GM23338 (cell line): ENCODE data around the gene REXO5. TPM values are rescaled to one million over a fixed set of nuclear protein-coding genes. Genes with fewer than 3 reads are reported as not detected.

Experiments used
- ATAC-seq: fragments of 200-7000 bp; cut with Tn5 transposase; 3 replicates; pipeline ENCODE4 v1.9.1; 2020
- DNase-seq: peaks from one replicate; pipeline ENCODE4 v3.0.0-alpha.2; 2015; ENCODE audit warnings: low spot score
- H2AFZ ChIP-seq: fragments of 200-600 bp; sonication (generic); 2 replicates; pipeline ENCODE4 v1.8.0; 2016; ENCODE audit warnings: antibody characterized with exemption, mild to moderate bottlenecking, moderate library complexity
- H3F3A ChIP-seq: fragments of 200-600 bp; sonication (generic); replicated peaks from 2 replicates; pipeline ENCODE4 v1.8.0; 2017; ENCODE audit warnings: antibody characterized with exemption, mixed run types, low read depth
- H3K27ac ChIP-seq: fragments of 200-600 bp; sonication (generic); 2 replicates; pipeline ENCODE4 v1.6.1; 2016; ENCODE audit warnings: low read depth
- H3K27me3 ChIP-seq: fragments of 200-600 bp; sonication (generic); 2 replicates; pipeline ENCODE4 v1.8.0; 2016; ENCODE audit warnings: mild to moderate bottlenecking, mixed run types, moderate library complexity; ENCODE audit not compliant: insufficient read depth
- H3K36me3 ChIP-seq: fragments of 200-600 bp; sonication (generic); 2 replicates; pipeline ENCODE4 v1.8.0; 2016; ENCODE audit warnings: mild to moderate bottlenecking; ENCODE audit not compliant: insufficient read depth
- H3K4me1 ChIP-seq: fragments of 200-600 bp; sonication (generic); 2 replicates; pipeline ENCODE4 v1.8.0; 2016; ENCODE audit warnings: mild to moderate bottlenecking, moderate library complexity; ENCODE audit not compliant: insufficient read depth
- H3K4me2 ChIP-seq: fragments of 200-600 bp; sonication (generic); 2 replicates; pipeline ENCODE4 v1.7.1; 2017; ENCODE audit warnings: mixed run types
- H3K4me3 ChIP-seq: fragments of 200-600 bp; sonication (generic); 2 replicates; pipeline ENCODE4 v1.6.1; 2016; ENCODE audit warnings: mixed run types
- H3K79me2 ChIP-seq: fragments of 200-600 bp; sonication (generic); replicated peaks from 2 replicates; pipeline ENCODE4 v1.8.0; 2017; ENCODE audit warnings: mild to moderate bottlenecking; ENCODE audit not compliant: insufficient read depth
- H3K9me2 ChIP-seq: fragments of 200-600 bp; sonication (generic); 2 replicates; pipeline ENCODE4 v1.8.0; 2017; ENCODE audit not compliant: insufficient read depth
- H4K20me1 ChIP-seq: fragments of 200-600 bp; sonication (generic); replicated peaks from 2 replicates; pipeline ENCODE4 v1.8.0; 2017; ENCODE audit warnings: mild to moderate bottlenecking; ENCODE audit not compliant: insufficient read depth
- H3K27ac Mint-ChIP-seq: 2 replicates; pipeline ENCODE4 v1.8.0; 2020; ENCODE audit warnings: inconsistent platforms, mild to moderate bottlenecking, moderate library complexity, mixed read lengths
- H3K27me3 Mint-ChIP-seq: 3 replicates; pipeline ENCODE4 v1.8.0; 2022; ENCODE audit warnings: low read depth, mild to moderate bottlenecking, moderate library complexity, mixed read lengths, inconsistent platforms; ENCODE audit not compliant: insufficient read depth, poor library complexity
- H3K36me3 Mint-ChIP-seq: 3 replicates; pipeline ENCODE4 v1.8.0; 2021; ENCODE audit warnings: low read depth, mild to moderate bottlenecking, inconsistent platforms, moderate library complexity, mixed read lengths
- H3K4me1 Mint-ChIP-seq: 3 replicates; pipeline ENCODE4 v1.8.0; 2020; ENCODE audit warnings: mild to moderate bottlenecking, inconsistent platforms, mixed read lengths
- H3K4me3 Mint-ChIP-seq: 3 replicates; pipeline ENCODE4 v1.8.0; 2021; ENCODE audit warnings: moderate library complexity, mild to moderate bottlenecking, inconsistent platforms, mixed read lengths
- H3K9me3 Mint-ChIP-seq: 3 replicates; pipeline ENCODE4 v1.8.0; 2020; ENCODE audit warnings: moderate library complexity, mild to moderate bottlenecking, inconsistent platforms, mixed read lengths
- CREB1 ChIP-seq: fragments of 250-450 bp; sonication (Bioruptor Pico); IDR thresholded peaks from 2 replicates; pipeline ENCODE4 v1.5.0; 2020; ENCODE audit warnings: low read depth, mild to moderate bottlenecking, moderate library complexity
- EZH2 ChIP-seq: fragments of 200-600 bp; sonication (generic); IDR thresholded peaks from one replicate; pipeline ENCODE4 v1.8.0; 2017; ENCODE audit warnings: antibody characterized with exemption, mild to moderate bottlenecking, low read depth; ENCODE audit not compliant: unreplicated experiment
- EZH2phosphoT487 ChIP-seq: fragments of 200-600 bp; sonication (generic); IDR thresholded peaks from one replicate; pipeline ENCODE4 v1.8.1; 2018; ENCODE audit warnings: antibody characterized with exemption; ENCODE audit not compliant: unreplicated experiment
- JUNB ChIP-seq: IDR thresholded peaks from one replicate; pipeline ENCODE4 v1.6.1; 2016; ENCODE audit warnings: antibody characterized with exemption; ENCODE audit not compliant: unreplicated experiment
- NANOG ChIP-seq: IDR thresholded peaks from 2 replicates; pipeline ENCODE4 v1.6.1; 2016; ENCODE audit warnings: antibody characterized with exemption, borderline replicate concordance
- POLR2AphosphoS5 ChIP-seq: IDR thresholded peaks from 2 replicates; pipeline ENCODE4 v1.6.1; 2016; ENCODE audit warnings: antibody characterized with exemption, low read depth
- STAT1 ChIP-seq: IDR thresholded peaks from one replicate; pipeline ENCODE4 v1.6.1; 2016; ENCODE audit warnings: antibody characterized with exemption; ENCODE audit not compliant: unreplicated experiment
- ZNF114 ChIP-seq: fragments of 250-450 bp; sonication (Bioruptor Pico); IDR thresholded peaks from 2 replicates; pipeline ENCODE4 v1.5.0; 2020; ENCODE audit warnings: mild to moderate bottlenecking, moderate library complexity
- polyA plus RNA-seq: library from polyadenylated mRNA; unstranded; fragments of >200 nt; fragmentation: Nextera tagmentation; extraction: Ambion mirVana; gene quantifications from 2 replicates; pipeline ENCODE4 v1.2.1, GENCODE V29; 2016
- total RNA-seq: library from RNA; depleted of rRNA; stranded (reverse); fragments of >200 nt; shearing (Covaris generic); gene quantifications from 2 replicates; pipeline ENCODE4 v1.2.3, GENCODE V29; 2014
- TF ChIP-seq, protein P1 (sequence below): IDR thresholded peaks from one replicate; pipeline ENCODE4 v1.6.1; 2018; ENCODE audit warnings: antibody characterized with exemption; ENCODE audit not compliant: unreplicated experiment
- TF ChIP-seq, protein P2 (sequence below): fragments of 250-450 bp; sonication (Bioruptor Pico); IDR thresholded peaks from 2 replicates; pipeline ENCODE4 v1.5.0; 2020; ENCODE audit warnings: mild to moderate bottlenecking, moderate library complexity

Gene REXO5
- total and polyA plus RNA-seq, 2 experiments from 2014 or later = 6.5 to 6.9 TPM

DNA sequence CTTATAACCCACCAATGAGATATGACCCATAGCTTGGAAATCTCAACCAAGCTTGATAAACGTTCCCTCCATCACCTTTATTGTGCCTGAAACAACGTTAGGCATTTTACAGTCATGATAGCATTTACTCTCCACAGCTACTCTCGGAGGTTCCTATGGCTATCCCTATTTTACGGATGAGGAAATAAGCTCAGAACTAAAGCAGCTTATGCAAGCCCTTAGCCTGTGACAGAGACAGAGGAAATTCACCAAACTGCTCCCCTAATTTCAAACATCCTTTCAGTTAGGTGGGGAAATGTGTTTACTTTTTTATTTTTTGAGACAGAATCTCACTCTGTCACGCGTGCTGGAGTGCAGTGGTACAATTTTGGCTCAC is 75.2 kb downstream of the REXO5 start:
- Mint-ChIP-seq H3K4me3 (no peak overlapping the region), H3K27ac (peak overlapping the region; percentile 24; the same call in 1 of the 2 replicates), H3K4me1 (peaks cover 21% of the 10 kb centered on the region; the same call in 2 of the 3 replicates), H3K27me3 (peaks cover 3% of the 10 kb centered on the region), H3K36me3 (peaks cover 3% of the 10 kb centered on the region; the same call in 1 of the 3 replicates), H3K9me3 (no peaks in the 10 kb centered on the region)
- H3K4me2 ChIP-seq = no peak overlapping the region
- TF ChIP-seq POLR2AphosphoS5 (no peak), STAT1 (no peak), JUNB (no peak)
- H3K4me1 ChIP-seq = peaks cover 21% of the 10 kb centered on the region
- H3K36me3 ChIP-seq = no peaks in the 10 kb centered on the region
- peaks cover 97% of the 10 kb centered on the region for H3K79me2 ChIP-seq
- H3K4me3 ChIP-seq = no peak overlapping the region
- no peaks in the 10 kb centered on the region for H3F3A ChIP-seq
- H3K27ac ChIP-seq = no peak overlapping the region
- no peaks in the 10 kb centered on the region for H3K9me2 ChIP-seq
- no peaks in the 10 kb centered on the region; the same call in 1 of the 2 replicates for H4K20me1 ChIP-seq
- no peaks in the 10 kb centered on the region for H3K27me3 ChIP-seq
- no peak; the same call in 2 of the 3 replicates for ATAC-seq
- H2AFZ ChIP-seq = no peak overlapping the region
- DNase-seq = no peak

DNA sequence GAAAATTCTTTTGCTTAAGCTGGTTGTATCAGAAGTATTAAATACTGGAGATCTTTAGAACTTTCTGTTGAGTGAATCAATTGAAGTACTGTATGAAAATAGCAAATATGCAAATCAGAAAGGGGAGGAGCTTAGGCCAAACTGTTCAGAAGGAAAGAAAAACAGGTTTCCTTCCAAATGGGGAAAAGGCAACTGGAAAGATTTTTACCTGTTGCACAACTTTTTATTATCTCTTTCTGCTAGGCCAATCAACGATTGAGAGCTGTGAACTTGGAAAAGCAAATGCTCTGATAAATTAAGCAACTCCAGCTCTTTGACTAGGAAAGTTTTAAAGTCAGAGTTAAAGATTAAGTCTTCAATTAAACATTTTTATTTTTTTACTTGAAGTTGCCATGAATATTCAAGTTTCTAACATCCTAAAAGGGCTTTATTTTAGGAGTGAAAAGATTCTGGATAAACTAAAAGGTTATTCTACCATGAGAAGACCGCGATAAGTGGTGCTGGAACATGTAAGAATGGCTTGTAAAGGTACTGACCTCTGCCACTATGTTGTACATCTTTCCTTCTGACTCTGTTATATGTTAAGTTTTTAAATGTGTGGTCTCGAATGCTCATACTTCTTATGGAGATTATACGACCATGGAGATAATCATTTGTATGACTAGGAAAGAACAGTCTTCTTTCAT is 77.4 kb downstream of the REXO5 start:
- Histone ChIP-seq H4K20me1 (no peaks in the 10 kb centered on the region; the same call in 1 of the 2 replicates), H3K4me2 (no peak overlapping the region), H3K4me3 (no peak overlapping the region), H3K27me3 (no peaks in the 10 kb centered on the region), H3K4me1 (peaks cover 15% of the 10 kb centered on the region), H3K36me3 (no peaks in the 10 kb centered on the region), H3K27ac (no peak overlapping the region), H3F3A (no peaks in the 10 kb centered on the region), H2AFZ (no peak overlapping the region), H3K79me2 (peaks cover 96% of the 10 kb centered on the region), H3K9me2 (no peaks in the 10 kb centered on the region)
- Mint-ChIP-seq H3K27ac (no peak overlapping the region), H3K4me3 (no peak overlapping the region), H3K9me3 (no peaks in the 10 kb centered on the region), H3K36me3 (peaks cover 3% of the 10 kb centered on the region; the same call in 1 of the 3 replicates), H3K27me3 (peaks cover 3% of the 10 kb centered on the region), H3K4me1 (peaks cover 15% of the 10 kb centered on the region; the same call in 2 of the 3 replicates)
- DNase-seq (no peak), ATAC-seq (no peak)
- no peak for TF ChIP-seq EZH2
- TF ChIP-seq STAT1 = no peak
- no peak for TF ChIP-seq ZNF114 (CRISPR knock-in tag)
- TF ChIP-seq, protein P1, sequence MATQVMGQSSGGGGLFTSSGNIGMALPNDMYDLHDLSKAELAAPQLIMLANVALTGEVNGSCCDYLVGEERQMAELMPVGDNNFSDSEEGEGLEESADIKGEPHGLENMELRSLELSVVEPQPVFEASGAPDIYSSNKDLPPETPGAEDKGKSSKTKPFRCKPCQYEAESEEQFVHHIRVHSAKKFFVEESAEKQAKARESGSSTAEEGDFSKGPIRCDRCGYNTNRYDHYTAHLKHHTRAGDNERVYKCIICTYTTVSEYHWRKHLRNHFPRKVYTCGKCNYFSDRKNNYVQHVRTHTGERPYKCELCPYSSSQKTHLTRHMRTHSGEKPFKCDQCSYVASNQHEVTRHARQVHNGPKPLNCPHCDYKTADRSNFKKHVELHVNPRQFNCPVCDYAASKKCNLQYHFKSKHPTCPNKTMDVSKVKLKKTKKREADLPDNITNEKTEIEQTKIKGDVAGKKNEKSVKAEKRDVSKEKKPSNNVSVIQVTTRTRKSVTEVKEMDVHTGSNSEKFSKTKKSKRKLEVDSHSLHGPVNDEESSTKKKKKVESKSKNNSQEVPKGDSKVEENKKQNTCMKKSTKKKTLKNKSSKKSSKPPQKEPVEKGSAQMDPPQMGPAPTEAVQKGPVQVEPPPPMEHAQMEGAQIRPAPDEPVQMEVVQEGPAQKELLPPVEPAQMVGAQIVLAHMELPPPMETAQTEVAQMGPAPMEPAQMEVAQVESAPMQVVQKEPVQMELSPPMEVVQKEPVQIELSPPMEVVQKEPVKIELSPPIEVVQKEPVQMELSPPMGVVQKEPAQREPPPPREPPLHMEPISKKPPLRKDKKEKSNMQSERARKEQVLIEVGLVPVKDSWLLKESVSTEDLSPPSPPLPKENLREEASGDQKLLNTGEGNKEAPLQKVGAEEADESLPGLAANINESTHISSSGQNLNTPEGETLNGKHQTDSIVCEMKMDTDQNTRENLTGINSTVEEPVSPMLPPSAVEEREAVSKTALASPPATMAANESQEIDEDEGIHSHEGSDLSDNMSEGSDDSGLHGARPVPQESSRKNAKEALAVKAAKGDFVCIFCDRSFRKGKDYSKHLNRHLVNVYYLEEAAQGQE = no peak
- no peak for TF ChIP-seq CREB1 (CRISPR knock-in tag)
- no peak for TF ChIP-seq POLR2AphosphoS5
- no peak for TF ChIP-seq JUNB
- no peak for TF ChIP-seq EZH2phosphoT487
- no peak for TF ChIP-seq NANOG
- TF ChIP-seq, protein P2, sequence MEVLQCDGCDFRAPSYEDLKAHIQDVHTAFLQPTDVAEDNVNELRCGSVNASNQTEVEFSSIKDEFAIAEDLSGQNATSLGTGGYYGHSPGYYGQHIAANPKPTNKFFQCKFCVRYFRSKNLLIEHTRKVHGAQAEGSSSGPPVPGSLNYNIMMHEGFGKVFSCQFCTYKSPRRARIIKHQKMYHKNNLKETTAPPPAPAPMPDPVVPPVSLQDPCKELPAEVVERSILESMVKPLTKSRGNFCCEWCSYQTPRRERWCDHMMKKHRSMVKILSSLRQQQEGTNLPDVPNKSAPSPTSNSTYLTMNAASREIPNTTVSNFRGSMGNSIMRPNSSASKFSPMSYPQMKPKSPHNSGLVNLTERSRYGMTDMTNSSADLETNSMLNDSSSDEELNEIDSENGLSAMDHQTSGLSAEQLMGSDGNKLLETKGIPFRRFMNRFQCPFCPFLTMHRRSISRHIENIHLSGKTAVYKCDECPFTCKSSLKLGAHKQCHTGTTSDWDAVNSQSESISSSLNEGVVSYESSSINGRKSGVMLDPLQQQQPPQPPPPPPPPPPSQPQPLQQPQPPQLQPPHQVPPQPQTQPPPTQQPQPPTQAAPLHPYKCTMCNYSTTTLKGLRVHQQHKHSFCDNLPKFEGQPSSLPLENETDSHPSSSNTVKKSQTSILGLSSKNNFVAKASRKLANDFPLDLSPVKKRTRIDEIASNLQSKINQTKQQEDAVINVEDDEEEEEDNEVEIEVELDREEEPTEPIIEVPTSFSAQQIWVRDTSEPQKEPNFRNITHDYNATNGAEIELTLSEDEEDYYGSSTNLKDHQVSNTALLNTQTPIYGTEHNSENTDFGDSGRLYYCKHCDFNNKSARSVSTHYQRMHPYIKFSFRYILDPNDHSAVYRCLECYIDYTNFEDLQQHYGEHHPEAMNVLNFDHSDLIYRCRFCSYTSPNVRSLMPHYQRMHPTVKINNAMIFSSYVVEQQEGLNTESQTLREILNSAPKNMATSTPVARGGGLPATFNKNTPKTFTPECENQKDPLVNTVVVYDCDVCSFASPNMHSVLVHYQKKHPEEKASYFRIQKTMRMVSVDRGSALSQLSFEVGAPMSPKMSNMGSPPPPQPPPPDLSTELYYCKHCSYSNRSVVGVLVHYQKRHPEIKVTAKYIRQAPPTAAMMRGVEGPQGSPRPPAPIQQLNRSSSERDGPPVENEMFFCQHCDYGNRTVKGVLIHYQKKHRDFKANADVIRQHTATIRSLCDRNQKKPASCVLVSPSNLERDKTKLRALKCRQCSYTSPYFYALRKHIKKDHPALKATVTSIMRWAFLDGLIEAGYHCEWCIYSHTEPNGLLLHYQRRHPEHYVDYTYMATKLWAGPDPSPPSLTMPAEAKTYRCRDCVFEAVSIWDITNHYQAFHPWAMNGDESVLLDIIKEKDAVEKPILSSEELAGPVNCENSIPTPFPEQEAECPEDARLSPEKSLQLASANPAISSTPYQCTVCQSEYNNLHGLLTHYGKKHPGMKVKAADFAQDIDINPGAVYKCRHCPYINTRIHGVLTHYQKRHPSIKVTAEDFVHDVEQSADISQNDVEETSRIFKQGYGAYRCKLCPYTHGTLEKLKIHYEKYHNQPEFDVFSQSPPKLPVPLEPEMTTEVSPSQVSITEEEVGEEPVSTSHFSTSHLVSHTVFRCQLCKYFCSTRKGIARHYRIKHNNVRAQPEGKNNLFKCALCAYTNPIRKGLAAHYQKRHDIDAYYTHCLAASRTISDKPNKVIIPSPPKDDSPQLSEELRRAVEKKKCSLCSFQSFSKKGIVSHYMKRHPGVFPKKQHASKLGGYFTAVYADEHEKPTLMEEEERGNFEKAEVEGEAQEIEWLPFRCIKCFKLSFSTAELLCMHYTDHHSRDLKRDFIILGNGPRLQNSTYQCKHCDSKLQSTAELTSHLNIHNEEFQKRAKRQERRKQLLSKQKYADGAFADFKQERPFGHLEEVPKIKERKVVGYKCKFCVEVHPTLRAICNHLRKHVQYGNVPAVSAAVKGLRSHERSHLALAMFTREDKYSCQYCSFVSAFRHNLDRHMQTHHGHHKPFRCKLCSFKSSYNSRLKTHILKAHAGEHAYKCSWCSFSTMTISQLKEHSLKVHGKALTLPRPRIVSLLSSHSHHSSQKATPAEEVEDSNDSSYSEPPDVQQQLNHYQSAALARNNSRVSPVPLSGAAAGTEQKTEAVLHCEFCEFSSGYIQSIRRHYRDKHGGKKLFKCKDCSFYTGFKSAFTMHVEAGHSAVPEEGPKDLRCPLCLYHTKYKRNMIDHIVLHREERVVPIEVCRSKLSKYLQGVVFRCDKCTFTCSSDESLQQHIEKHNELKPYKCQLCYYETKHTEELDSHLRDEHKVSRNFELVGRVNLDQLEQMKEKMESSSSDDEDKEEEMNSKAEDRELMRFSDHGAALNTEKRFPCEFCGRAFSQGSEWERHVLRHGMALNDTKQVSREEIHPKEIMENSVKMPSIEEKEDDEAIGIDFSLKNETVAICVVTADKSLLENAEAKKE (CRISPR knock-in tag) = no peak
